ENCODE data around the gene FOLR3. TPM values are rescaled to one million over a fixed set of nuclear protein-coding genes. Genes with fewer than 3 reads are reported as not detected.

The FOLR3 gene
- total and polyA plus RNA-seq, 2 of the 4 experiments (the other 2 are of a cell fraction) = 0.29 to 0.36 TPM

- TF ChIP-seq ELK1 (IDR thresholded peaks at IDR 0.05; ENCODE audit: borderline replicate concordance, low read depth, low read length) (no peak), FOS (IDR thresholded peaks at IDR 0.05; ENCODE audit: low read depth, low read length) (no peak), MXI1 (IDR thresholded peaks at IDR 0.05; ENCODE audit: borderline replicate concordance, low read depth, low read length) (no peak), MAFK (IDR thresholded peaks at IDR 0.05; ENCODE audit: low read depth, low read length) (no peak), CEBPB (IDR thresholded peaks at IDR 0.05; ENCODE audit: low read depth, low read length) (no peak), RFX5 (IDR thresholded peaks at IDR 0.05; ENCODE audit: low read depth, low read length) (no peak)
Observed at GRCh38 chr11:72116019-72116755, 19.3 kb upstream of the FOLR3 start (continued).

All from IMR-90 (cell line).